ENCODE measurements around the gene SLC17A8.
"Not testable (repeated sequence)": the region's sequence is repeated elsewhere in the genome, so short reads cannot be mapped to it uniquely, and the experiment has no call there.

SLC17A8 gene

DNA sequence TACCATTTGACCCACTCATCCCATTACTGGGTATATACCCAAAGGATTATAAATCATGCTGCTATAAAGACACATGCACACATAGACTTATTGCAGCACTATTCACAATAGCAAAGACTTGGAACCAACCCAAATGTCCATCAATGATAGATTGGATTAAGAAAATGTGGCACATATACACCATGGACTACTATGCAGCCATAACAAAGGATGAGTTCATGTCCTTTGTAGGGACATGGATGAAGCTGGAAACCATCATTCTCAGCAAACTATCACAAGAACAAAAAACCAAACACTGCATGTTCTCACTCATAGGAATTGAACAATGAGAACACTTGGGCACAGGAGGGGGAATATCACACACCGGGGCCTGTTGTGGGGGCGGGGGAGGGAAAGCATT is 14.0 kb upstream of the SLC17A8 start:
- H3K4me1 ChIP-seq (ENCODE audit: control insufficient read depth, low read depth, low read length); H3K27ac ChIP-seq (ENCODE audit: low read length); H3K9ac ChIP-seq (ENCODE audit: low read length); H3K27me3 ChIP-seq (ENCODE audit: control insufficient read depth, insufficient read depth, low read length); H3K9me3 ChIP-seq (ENCODE audit: control insufficient read depth, low read depth, low read length); H3K4me3 ChIP-seq (ENCODE audit: low read length): not testable (repeated sequence)
- peaks cover 13% of the 10 kb centered on the region for H3K36me3 ChIP-seq (ENCODE audit: control insufficient read depth, low read depth, low read length)

DNA sequence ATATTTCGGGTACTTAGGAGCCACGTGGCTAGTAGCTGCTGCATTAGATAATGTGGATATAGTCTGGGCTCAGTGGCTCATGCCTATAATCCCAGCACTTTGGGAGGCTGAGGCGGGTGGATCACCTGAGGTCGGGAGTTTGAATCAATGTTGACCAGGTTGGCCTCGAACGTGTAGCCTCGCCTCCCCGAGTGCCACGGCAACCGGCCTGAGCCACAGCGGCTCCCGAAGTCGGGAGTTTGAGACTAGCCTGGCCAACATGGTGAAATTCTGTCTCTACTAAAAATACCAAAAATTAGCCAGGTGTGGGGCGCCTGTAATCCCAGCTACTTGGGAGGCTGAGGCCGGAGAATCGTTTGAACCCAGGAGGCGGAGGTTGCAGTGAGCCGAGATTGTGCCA is 12.5 kb upstream of the SLC17A8 start:
- H3K4me3 ChIP-seq (ENCODE audit: low read length); H3K27ac ChIP-seq (ENCODE audit: low read length); H3K36me3 ChIP-seq (ENCODE audit: control insufficient read depth, low read depth, low read length); H3K4me1 ChIP-seq (ENCODE audit: control insufficient read depth, low read depth, low read length); H3K9me3 ChIP-seq (ENCODE audit: control insufficient read depth, low read depth, low read length); H3K27me3 ChIP-seq (ENCODE audit: control insufficient read depth, insufficient read depth, low read length); H3K9ac ChIP-seq (ENCODE audit: low read length): not testable (repeated sequence)

DNA sequence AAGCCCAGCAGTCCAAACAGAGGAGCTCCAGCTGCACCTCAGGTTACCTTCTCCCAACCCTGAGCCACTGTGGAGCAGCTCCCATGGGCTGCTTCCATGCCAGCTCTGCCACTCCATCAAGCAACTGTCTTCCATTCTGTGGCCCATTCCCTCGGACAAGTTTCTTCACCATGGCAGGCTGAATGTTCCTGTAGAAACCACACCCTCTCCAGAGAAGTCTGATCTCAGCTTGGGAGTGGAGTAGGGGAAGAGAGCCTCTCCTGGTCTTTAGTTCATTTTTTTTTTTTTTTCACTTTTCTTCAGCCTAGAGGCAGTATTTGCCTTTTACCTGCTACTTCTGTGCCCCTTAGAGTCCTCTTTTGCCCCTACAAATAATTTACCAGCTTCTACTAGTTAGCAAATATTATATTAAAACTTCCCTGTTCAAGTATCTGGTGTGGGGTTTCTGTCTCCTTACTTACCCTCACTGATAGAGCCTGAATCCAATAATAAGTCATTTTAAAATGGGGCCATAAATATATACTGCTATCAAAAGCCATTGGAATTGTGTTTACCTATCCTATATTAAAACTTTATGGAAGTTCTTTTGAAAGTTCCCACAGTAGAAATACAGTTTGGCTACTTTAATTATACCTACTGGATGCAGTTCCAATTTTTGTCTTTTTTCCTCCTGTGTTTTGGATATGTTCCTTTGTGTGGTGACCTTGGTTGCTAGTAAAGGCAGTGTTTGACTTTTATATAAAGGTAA is 11.7 kb upstream of the SLC17A8 start:
- Histone ChIP-seq H3K27me3 (ENCODE audit: control insufficient read depth, insufficient read depth, low read length) (no peaks in the 10 kb centered on the region), H3K4me1 (ENCODE audit: control insufficient read depth, low read depth, low read length) (peaks cover 7% of the 10 kb centered on the region), H3K9me3 (ENCODE audit: control insufficient read depth, low read depth, low read length) (no peaks in the 10 kb centered on the region), H3K9ac (ENCODE audit: low read length) (no peak overlapping the region), H3K27ac (ENCODE audit: low read length) (no peak overlapping the region), H3K4me3 (ENCODE audit: low read length) (no peak overlapping the region), H3K36me3 (ENCODE audit: control insufficient read depth, low read depth, low read length) (no peaks in the 10 kb centered on the region)

DNA sequence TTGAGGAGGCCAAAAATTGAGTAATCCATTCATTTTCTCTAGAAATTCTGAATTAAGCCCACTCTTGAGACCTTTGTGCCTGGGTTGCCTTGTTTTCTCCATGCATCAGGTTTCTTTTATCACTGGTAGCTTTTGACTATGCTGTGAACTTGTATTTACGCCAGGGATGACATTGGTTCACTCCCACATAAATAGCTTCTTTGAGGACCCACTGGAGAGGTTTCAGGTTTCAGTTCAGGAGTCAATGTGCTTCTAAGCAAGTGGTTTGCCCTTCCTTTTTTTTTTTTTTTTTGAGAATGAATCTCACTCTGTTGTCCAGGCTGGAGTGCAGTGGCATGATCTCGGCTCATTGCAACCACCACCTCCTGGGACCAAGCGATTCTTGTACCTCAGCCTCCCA is 10.2 kb upstream of the SLC17A8 start:
- Histone ChIP-seq H3K36me3 (ENCODE audit: control insufficient read depth, low read depth, low read length) (no peaks in the 10 kb centered on the region), H3K9me3 (ENCODE audit: control insufficient read depth, low read depth, low read length) (no peaks in the 10 kb centered on the region), H3K4me1 (ENCODE audit: control insufficient read depth, low read depth, low read length) (no peaks in the 10 kb centered on the region), H3K27ac (ENCODE audit: low read length) (no peak overlapping the region), H3K9ac (ENCODE audit: low read length) (no peak overlapping the region), H3K27me3 (ENCODE audit: control insufficient read depth, insufficient read depth, low read length) (no peaks in the 10 kb centered on the region), H3K4me3 (ENCODE audit: low read length) (no peak overlapping the region)

DNA sequence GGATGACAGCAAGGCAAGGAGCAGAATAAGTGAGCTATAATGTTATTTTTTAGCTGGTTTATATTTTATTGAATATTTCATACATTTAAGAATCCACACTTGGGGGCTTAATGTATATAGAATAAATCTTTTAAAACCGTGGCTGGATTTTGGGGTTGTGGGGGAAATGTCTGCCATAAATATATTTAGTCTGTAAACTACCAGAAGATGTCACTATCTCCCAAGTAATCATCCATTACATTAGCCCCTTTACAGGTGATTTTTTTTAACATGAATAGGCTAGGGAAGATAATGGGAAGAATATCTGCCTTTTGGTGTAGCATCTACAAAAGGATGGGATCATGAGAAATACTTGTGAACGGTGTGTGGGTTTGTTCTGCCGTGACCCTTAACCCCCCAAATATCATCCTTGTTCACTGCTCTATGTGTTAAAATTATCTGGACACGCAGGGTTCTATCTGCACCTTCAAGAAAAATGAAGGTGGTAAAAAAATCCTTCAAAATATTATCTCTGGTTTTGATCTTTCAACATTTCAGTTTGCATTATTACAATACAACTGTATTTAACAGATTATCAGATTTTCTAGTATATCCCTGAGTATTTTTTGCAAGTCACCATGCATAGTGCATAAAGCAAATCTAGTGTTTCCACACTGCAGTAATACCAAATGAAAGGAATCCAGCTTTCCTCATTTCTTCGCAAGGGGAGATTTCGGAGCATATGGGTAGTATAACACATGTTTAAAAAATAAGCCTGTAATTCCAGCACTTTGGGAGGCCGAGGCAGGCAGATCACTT is 8.0 kb upstream of the SLC17A8 start:
- Histone ChIP-seq H3K4me3 (ENCODE audit: low read length) (no peak overlapping the region), H3K4me1 (ENCODE audit: control insufficient read depth, low read depth, low read length) (no peaks in the 10 kb centered on the region), H3K27ac (ENCODE audit: low read length) (no peak overlapping the region), H3K27me3 (ENCODE audit: control insufficient read depth, insufficient read depth, low read length) (no peaks in the 10 kb centered on the region), H3K9me3 (ENCODE audit: control insufficient read depth, low read depth, low read length) (no peaks in the 10 kb centered on the region), H3K36me3 (ENCODE audit: control insufficient read depth, low read depth, low read length) (no peaks in the 10 kb centered on the region), H3K9ac (ENCODE audit: low read length) (no peak overlapping the region)

DNA sequence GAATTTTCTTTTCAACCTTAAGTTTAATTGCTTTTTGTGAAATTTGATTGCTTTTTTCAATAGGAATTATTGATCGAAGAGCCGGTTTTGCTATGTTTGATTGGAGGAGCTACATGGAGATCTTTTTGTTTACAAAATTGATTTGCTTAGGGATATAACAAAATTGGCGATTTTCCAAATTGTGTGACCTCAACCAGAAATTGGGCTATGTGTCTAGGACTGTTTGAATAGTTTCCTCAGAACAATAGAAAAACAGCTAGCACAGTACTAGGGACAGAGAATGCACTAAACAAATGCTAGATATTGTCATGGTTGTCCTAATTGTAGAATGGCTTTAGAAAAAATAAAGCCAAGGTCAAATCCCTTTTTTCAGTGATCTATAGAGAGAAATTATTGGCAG is 2.4 kb downstream of the SLC17A8 start:
- no peak overlapping the region for H3K9ac ChIP-seq (ENCODE audit: low read length)
- peaks cover 13% of the 10 kb centered on the region for H3K4me1 ChIP-seq (ENCODE audit: control insufficient read depth, low read depth, low read length)
- H3K4me3 ChIP-seq (ENCODE audit: low read length): no peak overlapping the region
- H3K9me3 ChIP-seq (ENCODE audit: control insufficient read depth, low read depth, low read length): no peaks in the 10 kb centered on the region
- H3K36me3 ChIP-seq (ENCODE audit: control insufficient read depth, low read depth, low read length): no peaks in the 10 kb centered on the region
- no peaks in the 10 kb centered on the region for H3K27me3 ChIP-seq (ENCODE audit: control insufficient read depth, insufficient read depth, low read length)
- H3K27ac ChIP-seq (ENCODE audit: low read length): no peak overlapping the region

DNA sequence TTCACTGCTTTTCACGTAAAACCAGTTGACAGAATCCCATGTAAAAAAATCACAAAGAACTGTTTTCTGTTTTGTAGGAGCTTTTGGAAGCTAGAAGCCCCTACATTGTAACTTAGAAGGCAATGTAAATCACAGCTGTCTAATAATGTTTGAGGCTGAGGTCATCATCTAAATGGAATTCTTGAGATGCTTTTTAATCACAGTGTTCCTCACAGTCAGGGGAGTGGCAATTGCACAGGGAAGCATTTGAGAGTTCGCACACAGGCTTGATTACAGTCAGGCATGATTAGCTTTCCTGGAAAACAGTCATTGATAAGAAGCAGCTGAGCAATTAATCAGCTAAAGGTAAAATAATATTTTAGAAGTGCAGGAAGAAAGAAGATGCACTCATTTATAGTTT is 2.9 kb downstream of the SLC17A8 start:
- no peak overlapping the region for H3K4me3 ChIP-seq (ENCODE audit: low read length)
- H3K4me1 ChIP-seq (ENCODE audit: control insufficient read depth, low read depth, low read length): peaks cover 13% of the 10 kb centered on the region
- no peaks in the 10 kb centered on the region for H3K9me3 ChIP-seq (ENCODE audit: control insufficient read depth, low read depth, low read length)
- no peaks in the 10 kb centered on the region for H3K27me3 ChIP-seq (ENCODE audit: control insufficient read depth, insufficient read depth, low read length)
- no peaks in the 10 kb centered on the region for H3K36me3 ChIP-seq (ENCODE audit: control insufficient read depth, low read depth, low read length)
- no peak overlapping the region for H3K27ac ChIP-seq (ENCODE audit: low read length)
- no peak overlapping the region for H3K9ac ChIP-seq (ENCODE audit: low read length)

DNA sequence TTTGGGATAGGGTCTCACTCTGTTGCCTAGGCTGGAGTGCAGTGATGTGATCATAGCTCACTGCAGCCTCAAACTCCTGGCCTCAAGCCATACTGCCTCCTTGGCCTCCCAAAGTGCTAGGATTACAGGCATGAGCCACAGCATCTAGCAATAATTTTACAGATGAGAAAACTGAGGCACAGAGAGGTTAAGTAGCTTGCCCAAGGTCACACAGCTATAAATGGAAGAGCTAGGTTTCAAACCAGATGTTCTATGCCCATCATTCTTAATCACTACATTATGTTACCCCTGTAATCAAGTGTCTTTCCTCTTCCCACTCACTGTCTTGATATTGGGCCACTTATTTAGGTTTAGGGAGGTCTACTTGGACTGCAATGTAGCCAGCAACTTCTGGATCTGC is 3.6 kb downstream of the SLC17A8 start:
- H3K4me3 ChIP-seq (ENCODE audit: low read length): no peak overlapping the region
- H3K27me3 ChIP-seq (ENCODE audit: control insufficient read depth, insufficient read depth, low read length): no peaks in the 10 kb centered on the region
- H3K36me3 ChIP-seq (ENCODE audit: control insufficient read depth, low read depth, low read length): no peaks in the 10 kb centered on the region
- peaks cover 13% of the 10 kb centered on the region for H3K4me1 ChIP-seq (ENCODE audit: control insufficient read depth, low read depth, low read length)
- no peak overlapping the region for H3K9ac ChIP-seq (ENCODE audit: low read length)
- no peak overlapping the region for H3K27ac ChIP-seq (ENCODE audit: low read length)
- H3K9me3 ChIP-seq (ENCODE audit: control insufficient read depth, low read depth, low read length): no peaks in the 10 kb centered on the region

DNA sequence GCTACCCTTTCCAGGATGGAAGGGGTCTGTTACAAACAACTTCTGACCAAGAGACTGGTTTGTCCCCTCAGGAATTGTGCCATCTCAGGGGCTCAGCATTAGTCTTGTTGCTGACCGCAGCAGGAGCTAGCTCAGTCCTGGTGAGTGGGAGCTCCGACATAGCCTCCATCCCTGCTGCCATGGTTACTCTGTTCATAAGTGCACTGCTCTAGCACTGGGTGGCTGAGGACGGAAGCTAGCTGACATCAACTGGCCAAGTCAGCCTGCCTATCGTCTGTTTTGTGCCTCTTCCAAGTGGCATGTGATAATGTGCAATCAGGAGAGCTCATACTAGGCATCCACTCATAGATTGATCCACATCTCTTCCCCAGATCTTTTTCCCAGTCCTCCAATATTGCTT is 7.5 kb downstream of the SLC17A8 start:
- Histone ChIP-seq H3K36me3 (ENCODE audit: control insufficient read depth, low read depth, low read length) (no peaks in the 10 kb centered on the region), H3K4me3 (ENCODE audit: low read length) (no peak overlapping the region), H3K9me3 (ENCODE audit: control insufficient read depth, low read depth, low read length) (peaks cover under 1% of the 10 kb centered on the region), H3K27me3 (ENCODE audit: control insufficient read depth, insufficient read depth, low read length) (no peaks in the 10 kb centered on the region), H3K9ac (ENCODE audit: low read length) (no peak overlapping the region), H3K4me1 (ENCODE audit: control insufficient read depth, low read depth, low read length) (no peaks in the 10 kb centered on the region), H3K27ac (ENCODE audit: low read length) (no peak overlapping the region)

DNA sequence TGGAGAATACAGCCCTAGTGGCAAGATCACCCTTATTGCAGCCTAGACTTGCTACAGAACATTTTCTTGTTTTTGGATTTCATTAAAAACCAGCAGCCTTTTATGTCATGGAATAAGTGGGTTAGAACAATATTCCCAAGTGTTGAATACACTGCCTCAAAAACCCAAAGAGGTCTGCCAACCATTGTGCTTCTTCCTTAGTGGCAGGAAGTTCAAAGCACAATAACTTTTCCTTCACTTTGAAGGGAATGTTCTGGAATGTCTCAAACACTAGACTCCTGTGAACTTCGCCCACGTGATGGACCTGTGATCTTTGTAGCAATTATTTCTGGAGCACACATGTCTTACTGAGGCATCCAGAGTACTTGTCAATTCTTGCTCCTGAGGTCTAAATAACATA is 8.5 kb downstream of the SLC17A8 start:
- H3K27ac ChIP-seq (ENCODE audit: low read length): no peak overlapping the region

DNA sequence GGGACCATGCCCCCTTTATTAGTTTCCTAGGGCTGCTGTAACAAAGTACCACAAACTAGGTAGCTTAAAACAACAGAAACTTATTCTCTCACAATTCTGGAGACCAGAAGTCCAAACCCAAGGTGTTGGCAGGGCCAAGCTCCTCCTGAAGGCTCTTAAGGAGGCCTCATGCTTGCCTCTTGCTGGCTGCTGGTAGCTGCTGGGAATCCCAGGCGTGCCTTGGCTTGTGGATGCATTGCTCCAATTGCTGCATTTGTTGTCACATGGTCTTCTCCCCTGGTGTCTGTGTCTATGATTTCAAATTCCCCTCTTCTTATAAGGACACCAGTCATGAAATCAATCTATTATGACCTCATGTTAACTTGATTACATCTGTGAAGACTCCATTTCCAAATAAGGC is 11.2 kb downstream of the SLC17A8 start:
- Histone ChIP-seq H3K9ac (ENCODE audit: low read length) (no peak overlapping the region), H3K36me3 (ENCODE audit: control insufficient read depth, low read depth, low read length) (no peaks in the 10 kb centered on the region), H3K4me3 (ENCODE audit: low read length) (no peak overlapping the region), H3K9me3 (ENCODE audit: control insufficient read depth, low read depth, low read length) (peaks cover 6% of the 10 kb centered on the region), H3K27me3 (ENCODE audit: control insufficient read depth, insufficient read depth, low read length) (no peaks in the 10 kb centered on the region), H3K4me1 (ENCODE audit: control insufficient read depth, low read depth, low read length) (peaks cover 21% of the 10 kb centered on the region), H3K27ac (ENCODE audit: low read length) (no peak overlapping the region)

More for the DNA sequence above, 8.5 kb downstream of the SLC17A8 start:
- Histone ChIP-seq H3K9me3 (ENCODE audit: control insufficient read depth, low read depth, low read length) (peaks cover 6% of the 10 kb centered on the region), H3K27me3 (ENCODE audit: control insufficient read depth, insufficient read depth, low read length) (no peaks in the 10 kb centered on the region), H3K9ac (ENCODE audit: low read length) (no peak overlapping the region), H3K4me3 (ENCODE audit: low read length) (no peak overlapping the region), H3K4me1 (ENCODE audit: control insufficient read depth, low read depth, low read length) (no peaks in the 10 kb centered on the region), H3K36me3 (ENCODE audit: control insufficient read depth, low read depth, low read length) (no peaks in the 10 kb centered on the region)

DNA sequence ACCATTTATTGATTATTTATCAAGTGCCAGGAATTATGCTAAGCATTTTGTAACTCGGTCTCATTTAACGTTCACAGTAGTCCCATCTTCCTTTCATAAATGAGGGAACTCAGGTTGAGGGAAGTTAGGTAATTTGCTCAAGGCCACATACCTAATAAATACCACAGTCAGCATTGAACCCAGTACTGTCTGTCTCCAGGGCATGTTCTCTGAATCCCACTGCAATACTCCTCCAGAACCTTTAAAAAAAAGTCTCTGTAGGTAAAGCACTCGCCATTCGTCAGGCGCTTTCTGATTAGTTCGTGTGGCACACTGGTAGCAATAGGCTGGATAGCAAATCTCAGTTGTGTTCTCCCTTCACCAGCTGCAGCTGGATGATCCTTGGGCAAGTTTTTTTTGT is 14.3 kb downstream of the SLC17A8 start:
- no peaks in the 10 kb centered on the region for H3K27me3 ChIP-seq (ENCODE audit: control insufficient read depth, insufficient read depth, low read length)
- H3K36me3 ChIP-seq (ENCODE audit: control insufficient read depth, low read depth, low read length): no peaks in the 10 kb centered on the region
- H3K4me3 ChIP-seq (ENCODE audit: low read length): no peak overlapping the region
- peaks cover 33% of the 10 kb centered on the region for H3K4me1 ChIP-seq (ENCODE audit: control insufficient read depth, low read depth, low read length)
- no peak overlapping the region for H3K9ac ChIP-seq (ENCODE audit: low read length)
- no peak overlapping the region for H3K27ac ChIP-seq (ENCODE audit: low read length)
- peaks cover 6% of the 10 kb centered on the region for H3K9me3 ChIP-seq (ENCODE audit: control insufficient read depth, low read depth, low read length)

Data from iPS-18a (cell line).